GM12872 (cell line): Measurements from ENCODE around the gene TBR1.

Source experiments
- CTCF ChIP-seq: IDR thresholded peaks from 3 replicates; pipeline ENCODE4 v1.5.1; 2011; ENCODE audit warnings: low read depth, mild to moderate bottlenecking, low read length, moderate library complexity; ENCODE audit not compliant: insufficient read depth

Gene TBR1

GRCh38 chr2:161425728-161426454 lies 9.8 kb downstream of the TBR1 start:
- no peak for TF ChIP-seq CTCF

- TF ChIP-seq CTCF = no peak
Measured at GRCh38 chr2:161426455-161426921, 10.4 kb downstream of the TBR1 start.

- TF ChIP-seq CTCF = peak; percentile 30; the same call in 1 of the 3 replicates
Measured at GRCh38 chr2:161426922-161427663, 11.0 kb downstream of the TBR1 start.

GRCh38 chr2:161427664-161428587 lies 11.8 kb downstream of the TBR1 start:
- TF ChIP-seq CTCF = no peak

- no peak for TF ChIP-seq CTCF
Measured at GRCh38 chr2:161430386-161430785, 14.3 kb downstream of the TBR1 start.

GRCh38 chr2:161432107-161432506 lies 16.0 kb downstream of the TBR1 start:
- no peak for TF ChIP-seq CTCF

GRCh38 chr2:161434118-161434517 lies 18.0 kb downstream of the TBR1 start:
- TF ChIP-seq CTCF = no peak
